Neural crest cell (in vitro differentiated cells): Measurements from ENCODE around the gene NHP2. TPM values are rescaled to one million over a fixed set of nuclear protein-coding genes. Genes with fewer than 3 reads are reported as not detected.

Experiments used
- DNase-seq: peaks from one replicate; pipeline ENCODE4 v3.0.0; 2021; ENCODE audit warnings: low read depth, mixed read lengths, low spot score
- H3K27ac Mint-ChIP-seq: one replicate; pipeline ENCODE4 v1.8.0; 2021; ENCODE audit warnings: mild to moderate bottlenecking, mixed read lengths; ENCODE audit not compliant: unreplicated experiment
- H3K27me3 Mint-ChIP-seq: 2 replicates; pipeline ENCODE4 v1.8.0; 2021; ENCODE audit warnings: low read depth, mild to moderate bottlenecking, mixed read lengths
- H3K36me3 Mint-ChIP-seq: 2 replicates; pipeline ENCODE4 v1.8.0; 2021; ENCODE audit warnings: low read depth, mild to moderate bottlenecking, mixed read lengths
- H3K4me1 Mint-ChIP-seq: 2 replicates; pipeline ENCODE4 v1.8.0; 2021; ENCODE audit warnings: mixed read lengths
- H3K4me3 Mint-ChIP-seq: one replicate; pipeline ENCODE4 v1.8.0; 2021; ENCODE audit warnings: mild to moderate bottlenecking, mixed read lengths
- H3K9me3 Mint-ChIP-seq: 2 replicates; pipeline ENCODE4 v1.8.0; 2021; ENCODE audit warnings: mixed read lengths
- total RNA-seq: library from RNA; stranded (reverse); gene quantifications from 2 replicates; pipeline ENCODE4 v1.2.1, GENCODE V29; 2021
- TF ChIP-seq, protein P1 (sequence below): fragments of 200-600 bp; sonication (generic); conservative IDR thresholded peaks from 2 replicates; pipeline ENCODE4 v1.5.0; 2021; ENCODE audit warnings: antibody characterized with exemption, mild to moderate bottlenecking

Gene NHP2
- total RNA-seq, 1 donor from 2014 or later = 169 TPM

DNA sequence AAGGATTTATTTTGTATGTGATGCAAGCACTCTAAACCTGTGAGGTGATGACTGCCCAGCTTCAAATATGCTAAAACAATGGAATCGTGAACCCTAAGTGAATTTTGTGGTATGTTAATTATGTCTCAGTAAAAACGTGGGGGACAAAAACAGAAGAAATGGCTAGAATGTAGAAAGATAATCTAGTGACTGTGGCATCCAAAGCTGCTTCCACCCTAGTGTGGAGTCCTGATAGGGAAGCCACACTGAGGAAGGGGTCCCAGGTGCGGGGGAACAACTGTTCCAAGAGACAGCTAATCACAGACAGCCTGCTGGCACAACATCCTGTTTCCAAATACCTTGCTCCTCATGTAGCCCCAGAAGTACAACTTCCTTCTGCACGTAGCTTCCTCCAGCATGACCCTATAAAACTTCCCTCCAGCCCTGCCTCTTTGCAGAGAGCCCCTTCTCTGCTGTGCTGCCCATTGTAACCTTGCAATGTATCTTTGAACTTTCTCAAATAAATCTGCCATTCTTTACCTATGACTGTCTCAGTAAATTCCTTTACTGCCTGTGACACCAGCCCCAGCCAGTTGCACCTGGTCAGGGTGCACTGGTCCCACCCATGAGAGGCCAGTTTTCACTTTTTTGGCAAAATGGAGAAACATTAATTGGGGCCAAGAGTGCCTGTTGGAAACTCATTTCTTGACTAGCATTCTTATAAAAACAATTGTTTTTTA, 28.6 kb upstream of the NHP2 start:
- H3K27ac Mint-ChIP-seq = no peak overlapping the region
- H3K4me3 Mint-ChIP-seq = no peak overlapping the region
- H3K27me3 Mint-ChIP-seq = peaks cover 12% of the 10 kb centered on the region
- TF ChIP-seq, protein P1, sequence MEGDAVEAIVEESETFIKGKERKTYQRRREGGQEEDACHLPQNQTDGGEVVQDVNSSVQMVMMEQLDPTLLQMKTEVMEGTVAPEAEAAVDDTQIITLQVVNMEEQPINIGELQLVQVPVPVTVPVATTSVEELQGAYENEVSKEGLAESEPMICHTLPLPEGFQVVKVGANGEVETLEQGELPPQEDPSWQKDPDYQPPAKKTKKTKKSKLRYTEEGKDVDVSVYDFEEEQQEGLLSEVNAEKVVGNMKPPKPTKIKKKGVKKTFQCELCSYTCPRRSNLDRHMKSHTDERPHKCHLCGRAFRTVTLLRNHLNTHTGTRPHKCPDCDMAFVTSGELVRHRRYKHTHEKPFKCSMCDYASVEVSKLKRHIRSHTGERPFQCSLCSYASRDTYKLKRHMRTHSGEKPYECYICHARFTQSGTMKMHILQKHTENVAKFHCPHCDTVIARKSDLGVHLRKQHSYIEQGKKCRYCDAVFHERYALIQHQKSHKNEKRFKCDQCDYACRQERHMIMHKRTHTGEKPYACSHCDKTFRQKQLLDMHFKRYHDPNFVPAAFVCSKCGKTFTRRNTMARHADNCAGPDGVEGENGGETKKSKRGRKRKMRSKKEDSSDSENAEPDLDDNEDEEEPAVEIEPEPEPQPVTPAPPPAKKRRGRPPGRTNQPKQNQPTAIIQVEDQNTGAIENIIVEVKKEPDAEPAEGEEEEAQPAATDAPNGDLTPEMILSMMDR = no peak
- H3K4me1 Mint-ChIP-seq = no peaks in the 10 kb centered on the region
- DNase-seq = no peak
- peaks cover 2% of the 10 kb centered on the region for H3K9me3 Mint-ChIP-seq
- H3K36me3 Mint-ChIP-seq = no peaks in the 10 kb centered on the region

DNA sequence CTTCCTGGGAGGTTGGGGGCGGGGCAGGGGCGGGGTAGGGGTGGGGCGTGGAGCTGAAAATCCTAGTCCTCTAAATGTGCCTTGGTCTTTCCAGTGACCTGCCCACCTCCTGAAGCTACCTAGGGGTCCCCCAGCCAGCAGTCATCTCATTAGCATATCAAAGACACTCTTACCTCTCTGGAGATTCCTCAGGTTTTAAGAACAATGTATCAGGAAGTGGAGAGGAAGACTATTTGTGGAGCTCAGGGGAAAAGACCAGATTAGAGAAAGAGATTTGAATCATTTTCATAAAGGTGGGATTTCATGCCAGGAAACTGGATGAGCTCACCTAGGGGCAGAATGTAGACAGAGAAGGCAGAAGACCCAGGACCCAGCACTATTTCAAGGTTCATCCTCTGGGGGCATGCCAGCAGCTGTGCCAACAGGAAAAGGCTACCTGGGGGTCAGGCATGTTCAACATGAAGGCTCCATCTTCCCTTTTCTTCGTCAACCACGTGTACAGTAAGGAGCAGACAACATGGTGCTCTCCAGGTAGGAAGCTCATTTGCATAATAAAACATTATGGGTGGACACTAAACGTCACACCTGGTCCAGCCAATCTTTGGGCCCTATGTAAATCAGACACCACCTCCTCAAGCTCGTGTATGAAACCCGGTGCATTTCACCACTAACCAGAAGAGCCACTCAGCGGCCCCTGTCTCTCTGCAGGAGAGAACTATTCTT, 26.6 kb upstream of the NHP2 start:
- Mint-ChIP-seq H3K27me3 (peaks cover 12% of the 10 kb centered on the region), H3K4me3 (no peak overlapping the region), H3K27ac (no peak overlapping the region), H3K9me3 (peaks cover 2% of the 10 kb centered on the region), H3K36me3 (no peaks in the 10 kb centered on the region), H3K4me1 (no peaks in the 10 kb centered on the region)
- DNase-seq = no peak
- TF ChIP-seq, protein P1 = no peak

DNA sequence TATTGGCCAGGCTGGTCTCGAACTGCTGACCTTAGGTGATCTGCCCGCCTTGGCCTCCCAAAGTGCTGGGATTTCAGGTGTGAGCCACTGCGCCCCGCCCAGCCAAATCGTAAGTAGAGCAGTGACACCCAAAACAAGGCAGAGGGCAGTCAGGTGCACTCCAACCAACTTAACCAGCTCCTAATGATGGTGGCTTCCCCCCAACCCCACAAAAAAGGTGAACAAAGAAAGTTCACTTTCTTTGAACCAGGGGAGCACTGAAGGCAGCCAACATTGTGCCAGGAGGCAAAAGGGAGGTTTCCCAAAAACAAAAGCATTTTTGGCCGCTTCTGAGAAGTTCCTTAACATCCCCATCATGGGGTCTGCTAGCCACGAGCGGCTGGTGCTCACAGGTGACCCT, 23.9 kb upstream of the NHP2 start:
- TF ChIP-seq, protein P1 = no peak
- H3K4me1 Mint-ChIP-seq = no peaks in the 10 kb centered on the region
- H3K27ac Mint-ChIP-seq = no peak overlapping the region
- peaks cover 12% of the 10 kb centered on the region for H3K27me3 Mint-ChIP-seq
- H3K4me3 Mint-ChIP-seq = no peak overlapping the region
- H3K9me3 Mint-ChIP-seq = peaks cover 2% of the 10 kb centered on the region
- H3K36me3 Mint-ChIP-seq = no peaks in the 10 kb centered on the region
- DNase-seq = no peak

DNA sequence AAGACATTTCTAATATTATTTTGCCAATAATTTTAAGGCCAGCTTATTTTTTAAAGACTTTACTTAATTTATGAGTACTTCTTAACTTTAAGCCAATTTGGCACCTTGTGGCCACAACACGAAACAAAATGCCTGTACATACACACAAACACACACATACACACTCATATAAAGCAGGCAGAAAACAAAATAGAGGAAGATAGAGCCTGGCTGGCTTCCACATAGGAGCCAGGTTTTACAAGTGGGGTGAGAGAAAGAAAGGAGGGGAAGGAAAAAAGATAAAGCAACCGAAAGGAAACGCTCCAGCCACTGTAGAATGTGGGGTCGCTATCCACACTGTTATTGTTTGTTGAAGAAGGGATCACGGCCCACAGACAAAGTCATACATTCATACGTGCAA, 23.1 kb upstream of the NHP2 start:
- peaks cover 9% of the 10 kb centered on the region for H3K27me3 Mint-ChIP-seq
- no peak overlapping the region for H3K4me3 Mint-ChIP-seq
- TF ChIP-seq, protein P1 = no peak
- DNase-seq = no peak
- H3K9me3 Mint-ChIP-seq = peaks cover 2% of the 10 kb centered on the region
- no peaks in the 10 kb centered on the region for H3K4me1 Mint-ChIP-seq
- H3K27ac Mint-ChIP-seq = no peak overlapping the region
- no peaks in the 10 kb centered on the region for H3K36me3 Mint-ChIP-seq

DNA sequence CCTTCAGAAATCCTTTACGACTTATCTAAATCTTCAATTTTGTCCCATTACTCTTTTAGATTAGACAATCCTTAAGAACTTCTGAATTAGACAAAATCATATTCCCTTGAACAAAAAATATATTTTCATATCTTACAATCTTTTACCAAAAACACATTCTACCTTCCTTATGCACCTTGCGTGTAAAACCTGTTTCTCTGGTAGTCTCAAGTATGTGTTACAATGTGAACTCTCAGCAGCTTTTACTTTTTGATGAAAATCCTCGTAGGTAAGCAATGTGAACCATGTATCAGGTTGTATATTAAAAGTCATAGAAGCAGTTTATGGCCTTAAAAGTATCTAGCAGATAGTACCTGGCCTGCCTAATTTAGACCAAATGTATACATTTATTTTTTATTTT, 20.8 kb upstream of the NHP2 start:
- H3K4me3 Mint-ChIP-seq = no peak overlapping the region
- H3K27ac Mint-ChIP-seq = no peak overlapping the region
- DNase-seq = no peak
- no peaks in the 10 kb centered on the region for H3K36me3 Mint-ChIP-seq
- H3K27me3 Mint-ChIP-seq = peaks cover 2% of the 10 kb centered on the region
- no peaks in the 10 kb centered on the region for H3K9me3 Mint-ChIP-seq
- H3K4me1 Mint-ChIP-seq = no peaks in the 10 kb centered on the region
- TF ChIP-seq, protein P1 = no peak
